GM19397 (cell line): ENCODE measurements around the gene SLC15A2.
"Not testable (repeated sequence)": the region's sequence is repeated elsewhere in the genome, so short reads cannot be mapped to it uniquely, and the experiment has no call there.

Experiments used
- ATAC-seq: cut with Tn5 transposase; IDR thresholded peaks from one replicate; pipeline ENCODE4 v1.9.1; 2021; ENCODE audit warnings: mild to moderate bottlenecking, moderate library complexity; ENCODE audit not compliant: unreplicated experiment

Gene SLC15A2

GRCh38 chr3:121918779-121919483 lies 24.7 kb downstream of the SLC15A2 start:
- no peak for ATAC-seq

- no peak for ATAC-seq
Observed at GRCh38 chr3:121924734-121925133, 30.5 kb downstream of the SLC15A2 start.

GRCh38 chr3:121926380-121926779 lies 32.2 kb downstream of the SLC15A2 start:
- ATAC-seq, result no peak

- not testable (repeated sequence) for ATAC-seq
Observed at GRCh38 chr3:121938141-121938855, 44.1 kb downstream of the SLC15A2 start.

- no peak for ATAC-seq
Observed at GRCh38 chr3:121941592-121941991, 47.4 kb downstream of the SLC15A2 start.

GRCh38 chr3:121942116-121942786 lies 48.0 kb downstream of the SLC15A2 start:
- ATAC-seq, result no peak

GRCh38 chr3:121943431-121943830 lies 49.2 kb downstream of the SLC15A2 start:
- ATAC-seq, result no peak

GRCh38 chr3:121948641-121949040 lies 54.4 kb downstream of the SLC15A2 start:
- no peak for ATAC-seq

- no peak for ATAC-seq
Observed at GRCh38 chr3:121951291-121951919, 57.2 kb downstream of the SLC15A2 start.

- no peak for ATAC-seq
Observed at GRCh38 chr3:121956363-121956762, 62.2 kb downstream of the SLC15A2 start.

- no peak for ATAC-seq
Observed at GRCh38 chr3:121957674-121958415, 63.6 kb downstream of the SLC15A2 start.

GRCh38 chr3:121958801-121959200 lies 64.6 kb downstream of the SLC15A2 start:
- ATAC-seq, result no peak

GRCh38 chr3:121961283-121961682 lies 67.1 kb downstream of the SLC15A2 start:
- ATAC-seq, result no peak

GRCh38 chr3:121962443-121962842 lies 68.2 kb downstream of the SLC15A2 start:
- ATAC-seq, result no peak

GRCh38 chr3:121963608-121964007 lies 69.4 kb downstream of the SLC15A2 start:
- no peak for ATAC-seq

- no peak for ATAC-seq
Observed at GRCh38 chr3:121969631-121970030, 75.4 kb downstream of the SLC15A2 start.

GRCh38 chr3:121970047-121970446 lies 75.8 kb downstream of the SLC15A2 start:
- no peak for ATAC-seq

GRCh38 chr3:121974601-121975111 lies 80.5 kb downstream of the SLC15A2 start:
- no peak for ATAC-seq

GRCh38 chr3:121975702-121976302 lies 81.6 kb downstream of the SLC15A2 start:
- no peak for ATAC-seq

- ATAC-seq, result no peak
Observed at GRCh38 chr3:121976727-121977126, 82.5 kb downstream of the SLC15A2 start.
